Naive B cell (primary cell): ENCODE data around the gene ARHGAP12. TPM values are rescaled to one million over a fixed set of nuclear protein-coding genes. Genes with fewer than 3 reads are reported as not detected.

Source experiments
- ATAC-seq, 2 donors: fragments of 150-1000 bp; cut with Tn5 transposase; 2 replicates each; pipeline ENCODE4 v1.10.0; 2021; ENCODE audit warnings: low read depth in 2 of 2, mild to moderate bottlenecking in 2 of 2, moderate library complexity in 2 of 2
- DNase-seq: peaks from one replicate; pipeline ENCODE4 v3.0.0; 2022
- H3K27ac Mint-ChIP-seq, 6 donors: one replicate each; pipeline ENCODE4 v1.8.0; 2020 to 2022; ENCODE audit warnings: mild to moderate bottlenecking in 6 of 6, mixed read lengths in 6 of 6, moderate library complexity in 5 of 6, inconsistent platforms in 2 of 6
- H3K27me3 Mint-ChIP-seq, 3 donors: one replicate each; pipeline ENCODE4 v1.8.0; 2021 to 2022; ENCODE audit warnings: mixed read lengths in 3 of 3, mild to moderate bottlenecking in 1 of 3
- H3K36me3 Mint-ChIP-seq, 2 donors: one replicate each; pipeline ENCODE4 v1.8.0; 2020 to 2022; ENCODE audit warnings: mixed read lengths in 2 of 2, inconsistent platforms in 1 of 2, mild to moderate bottlenecking in 1 of 2
- H3K4me1 Mint-ChIP-seq, 3 donors: one replicate each; pipeline ENCODE4 v1.8.0; 2020 to 2022; ENCODE audit warnings: mixed read lengths in 3 of 3, inconsistent platforms in 1 of 3, mild to moderate bottlenecking in 1 of 3, moderate library complexity in 1 of 3
- H3K4me3 Mint-ChIP-seq, 8 donors: one replicate each; pipeline ENCODE4 v1.8.0; 2020 to 2022; ENCODE audit warnings: mild to moderate bottlenecking in 8 of 8, mixed read lengths in 8 of 8, moderate library complexity in 8 of 8, inconsistent platforms in 2 of 8
- H3K9me3 Mint-ChIP-seq, 7 donors: one replicate each; pipeline ENCODE4 v1.8.0; 2020 to 2022; ENCODE audit warnings: mixed read lengths in 7 of 7, mild to moderate bottlenecking in 5 of 7, inconsistent platforms in 2 of 7, moderate library complexity in 1 of 7
- polyA plus RNA-seq, 6 donors: library from polyadenylated mRNA; unstranded; fragments of 300-500 nt; fragmentation: Illumina TruSeq; gene quantifications; one replicate each; pipeline ENCODE4 v1.2.3, GENCODE V29; 2021; ENCODE audit warnings: low read depth in 6 of 6

Gene ARHGAP12
- polyA plus RNA-seq, 6 donors from 2014 or later = 13.1 to 18.2 (median 15.1) TPM

DNA sequence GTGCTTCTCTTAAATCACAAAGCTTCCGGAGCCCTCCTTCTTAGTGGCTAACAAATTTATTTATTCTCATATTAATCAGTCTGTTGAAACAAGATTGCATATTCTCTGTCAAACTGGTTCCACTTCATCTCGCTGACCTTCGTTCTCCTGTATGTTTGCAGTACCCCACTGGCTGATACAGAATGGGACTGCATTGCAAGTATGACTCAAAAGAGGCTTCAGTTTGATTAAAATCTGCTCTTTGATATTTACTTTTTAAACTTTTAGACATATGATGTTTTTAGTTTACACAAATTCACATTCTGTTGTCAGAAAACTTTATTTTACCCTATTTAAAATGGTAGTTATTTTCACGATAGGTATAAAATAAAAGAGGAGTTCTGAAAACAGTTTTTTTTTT lies 14.3 kb upstream of the ARHGAP12 start:
- Mint-ChIP-seq H3K36me3 (no peaks in the 10 kb centered on the region), H3K27ac (no peak overlapping the region), H3K4me3 (no peak overlapping the region), H3K4me1 (peaks cover 7 to 11% (median 10%) of the 10 kb centered on the region in 3 donors), H3K27me3 (no peaks in the 10 kb centered on the region), H3K9me3 (no peaks in the 10 kb centered on the region)
- ATAC-seq = no peak
- no peak for DNase-seq

DNA sequence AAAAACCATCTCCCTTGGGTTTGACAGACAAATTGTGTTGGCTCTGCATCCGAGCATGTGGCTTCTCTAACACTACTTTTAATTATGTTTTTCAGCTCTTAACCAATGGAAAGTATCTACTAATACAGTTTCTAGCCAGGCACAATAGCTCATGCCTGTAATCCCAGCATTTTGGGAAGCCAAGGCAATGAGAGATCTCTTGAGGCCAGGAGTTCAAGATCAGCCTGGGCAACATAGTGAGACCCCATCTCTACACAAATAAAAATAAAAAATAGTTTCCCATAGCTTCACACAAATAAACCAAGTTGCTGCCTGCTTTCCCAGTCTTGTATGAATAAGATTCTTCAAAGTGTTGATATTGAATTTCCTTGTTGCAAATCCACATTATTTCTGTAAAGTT lies 13.8 kb upstream of the ARHGAP12 start:
- H3K9me3 Mint-ChIP-seq = no peaks in the 10 kb centered on the region

GRCh38 chr10:31940839-31941653 lies 12.4 kb upstream of the ARHGAP12 start:
- H3K27me3 Mint-ChIP-seq = no peaks in the 10 kb centered on the region
- no peaks in the 10 kb centered on the region for H3K9me3 Mint-ChIP-seq
- no peak for DNase-seq
- peaks cover 7 to 11% (median 10%) of the 10 kb centered on the region in 3 donors for H3K4me1 Mint-ChIP-seq
- ATAC-seq = no peak
- H3K4me3 Mint-ChIP-seq = no peak overlapping the region
- no peaks in the 10 kb centered on the region for H3K36me3 Mint-ChIP-seq
- no peak overlapping the region for H3K27ac Mint-ChIP-seq

More for the DNA sequence above, 13.8 kb upstream of the ARHGAP12 start:
- no peak overlapping the region for H3K4me3 Mint-ChIP-seq
- H3K27me3 Mint-ChIP-seq = no peaks in the 10 kb centered on the region
- no peaks in the 10 kb centered on the region for H3K36me3 Mint-ChIP-seq
- peaks cover 7 to 11% (median 10%) of the 10 kb centered on the region in 3 donors for H3K4me1 Mint-ChIP-seq
- no peak for DNase-seq
- no peak overlapping the region for H3K27ac Mint-ChIP-seq
- ATAC-seq = no peak

- no peak for DNase-seq
- Mint-ChIP-seq H3K27me3 (no peaks in the 10 kb centered on the region), H3K4me3 (no peak overlapping the region), H3K9me3 (no peaks in the 10 kb centered on the region), H3K4me1 (peaks cover 7 to 11% (median 10%) of the 10 kb centered on the region in 3 donors), H3K36me3 (no peaks in the 10 kb centered on the region), H3K27ac (no peak overlapping the region)
- ATAC-seq = peak; percentile 69 to 75
These were observed 11.4 kb upstream of the ARHGAP12 start for GRCh38 chr10:31939797-31940708.

- H3K36me3 Mint-ChIP-seq = no peaks in the 10 kb centered on the region
- peak overlapping the region in 2 of 6 donors; percentile 20 to 59 for H3K27ac Mint-ChIP-seq
- no peaks in the 10 kb centered on the region for H3K9me3 Mint-ChIP-seq
- DNase-seq (no peak), ATAC-seq (no peak)
- no peaks in the 10 kb centered on the region for H3K27me3 Mint-ChIP-seq
- peaks cover 6 to 11% (median 7%) of the 10 kb centered on the region in 3 donors for H3K4me1 Mint-ChIP-seq
- H3K4me3 Mint-ChIP-seq = no peak overlapping the region
These were observed 8.7 kb upstream of the ARHGAP12 start for GRCh38 chr10:31937371-31937770.

GRCh38 chr10:31936933-31937332 lies 8.3 kb upstream of the ARHGAP12 start:
- Mint-ChIP-seq H3K36me3 (no peaks in the 10 kb centered on the region), H3K27me3 (no peaks in the 10 kb centered on the region), H3K27ac (peak overlapping the region in 1 of 6 donors; percentile 59), H3K4me3 (no peak overlapping the region), H3K4me1 (peaks cover 6 to 11% (median 7%) of the 10 kb centered on the region in 3 donors), H3K9me3 (no peaks in the 10 kb centered on the region)
- DNase-seq = no peak
- no peak for ATAC-seq

GRCh38 chr10:31936086-31936485 lies 7.5 kb upstream of the ARHGAP12 start:
- Mint-ChIP-seq H3K27ac (no peak overlapping the region), H3K4me3 (no peak overlapping the region), H3K9me3 (no peaks in the 10 kb centered on the region), H3K36me3 (no peaks in the 10 kb centered on the region), H3K27me3 (no peaks in the 10 kb centered on the region), H3K4me1 (peaks cover 6 to 11% (median 7%) of the 10 kb centered on the region in 3 donors)
- DNase-seq = no peak
- ATAC-seq = no peak

DNA sequence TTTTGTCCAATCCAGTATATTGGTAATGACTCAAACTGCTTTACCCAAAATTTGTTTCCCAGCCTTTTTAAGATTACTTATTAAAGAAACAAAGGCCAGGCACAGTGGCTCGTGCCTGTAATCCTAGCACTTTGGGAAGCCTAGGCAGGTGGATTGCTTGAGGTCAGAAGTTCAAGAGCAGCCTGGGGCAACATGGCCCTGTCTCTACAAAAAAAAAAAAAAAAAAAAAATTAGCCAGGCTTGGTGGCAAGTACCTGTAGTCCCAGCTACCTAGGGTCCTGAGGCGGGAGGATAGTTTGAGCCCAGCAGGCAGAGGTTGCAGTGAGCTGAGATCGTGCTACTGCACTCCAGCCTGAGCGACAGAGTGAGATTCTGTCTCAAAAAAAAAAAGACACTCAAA lies 7.0 kb upstream of the ARHGAP12 start:
- H3K36me3 Mint-ChIP-seq = no peaks in the 10 kb centered on the region
- no peak for ATAC-seq
- H3K4me1 Mint-ChIP-seq = peaks cover 6 to 11% (median 6%) of the 10 kb centered on the region in 3 donors
- H3K27me3 Mint-ChIP-seq = no peaks in the 10 kb centered on the region
- DNase-seq = no peak
- no peak overlapping the region for H3K27ac Mint-ChIP-seq
- no peaks in the 10 kb centered on the region for H3K9me3 Mint-ChIP-seq
- H3K4me3 Mint-ChIP-seq = no peak overlapping the region

DNA sequence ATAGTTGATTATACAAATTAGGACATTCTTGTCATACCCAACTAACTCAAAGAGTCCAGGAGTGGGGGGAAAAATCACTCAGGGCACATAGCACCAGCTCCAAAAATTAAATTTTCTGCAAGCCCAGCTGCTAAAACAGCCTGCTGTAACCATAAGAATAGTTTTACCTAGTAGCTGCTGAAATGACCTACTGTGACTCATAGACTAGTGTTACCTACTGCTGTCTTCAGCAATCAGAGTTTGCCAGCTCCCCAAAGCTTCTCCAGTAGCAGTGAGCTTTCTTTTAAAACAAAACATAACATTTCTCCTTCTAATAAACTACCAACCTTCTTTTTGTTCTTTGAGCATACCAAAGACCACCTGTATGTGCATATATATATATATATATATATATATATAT lies 4.2 kb upstream of the ARHGAP12 start:
- Mint-ChIP-seq H3K27ac (no peak overlapping the region), H3K36me3 (no peaks in the 10 kb centered on the region), H3K27me3 (no peaks in the 10 kb centered on the region), H3K4me3 (no peak overlapping the region), H3K9me3 (no peaks in the 10 kb centered on the region), H3K4me1 (peaks cover 6 to 14% (median 13%) of the 10 kb centered on the region in 3 donors)
- DNase-seq (no peak), ATAC-seq (no peak)

DNA sequence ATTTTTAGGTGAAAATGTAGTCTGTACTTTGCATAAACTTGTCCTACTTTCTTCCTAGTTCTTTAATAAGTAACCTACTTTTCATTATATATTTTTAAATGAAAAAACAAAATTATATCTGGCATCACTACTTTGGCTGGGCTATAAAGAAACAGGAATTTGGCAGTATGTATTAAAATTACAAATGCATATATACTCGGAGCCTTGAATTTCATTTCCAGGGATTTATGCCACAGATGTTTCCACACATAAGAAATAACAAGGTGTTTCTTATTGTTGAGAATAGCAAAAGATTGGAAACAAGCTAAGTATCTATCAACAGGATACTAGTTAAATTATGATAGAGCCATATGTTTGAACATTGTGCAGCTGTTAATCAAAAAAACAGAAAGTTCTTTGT lies 2.2 kb upstream of the ARHGAP12 start:
- Mint-ChIP-seq H3K4me1 (peaks cover 21 to 28% (median 25%) of the 10 kb centered on the region in 3 donors), H3K27me3 (no peaks in the 10 kb centered on the region), H3K36me3 (no peaks in the 10 kb centered on the region), H3K4me3 (peak overlapping the region in 5 of 8 donors; percentile 8 to 94 (median 90)), H3K27ac (no peak overlapping the region), H3K9me3 (no peaks in the 10 kb centered on the region)
- DNase-seq (no peak), ATAC-seq (no peak)

DNA sequence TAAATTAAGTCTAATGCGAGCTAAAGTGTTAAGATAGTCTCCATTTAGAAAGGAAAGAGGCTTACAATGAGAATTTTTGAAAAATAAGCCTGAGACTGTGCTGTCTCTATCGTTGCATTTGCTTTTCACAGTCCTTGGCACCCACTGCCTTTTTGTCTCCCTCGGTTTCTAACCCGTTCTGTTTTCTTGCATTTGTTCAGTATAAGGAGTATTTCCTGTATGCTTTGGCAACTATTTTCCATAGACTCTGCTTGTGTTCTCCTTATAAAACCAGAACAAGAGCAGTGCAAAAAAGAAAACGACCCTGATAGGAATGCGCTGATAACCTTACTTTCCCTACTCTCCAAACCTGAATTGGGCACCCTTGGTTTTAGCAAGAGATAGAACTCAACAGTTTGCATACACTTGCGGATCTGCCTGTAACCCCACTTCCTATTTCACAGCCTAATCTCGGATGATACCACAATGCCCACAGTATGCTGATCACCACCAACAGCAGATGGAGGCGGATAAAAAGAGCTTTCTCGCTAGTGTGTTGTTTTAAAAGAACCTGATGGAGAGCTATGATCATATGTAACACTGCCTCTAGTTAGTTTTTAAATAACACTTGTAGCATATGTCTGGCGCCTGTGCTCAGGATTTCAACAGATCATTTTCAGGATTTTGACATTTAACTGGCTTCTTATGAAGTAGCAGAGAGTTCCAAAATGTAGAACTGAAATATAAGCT lies 1.6 kb upstream of the ARHGAP12 start:
- Mint-ChIP-seq H3K27ac (peak overlapping the region; percentile 12 to 92 (median 89)), H3K9me3 (no peaks in the 10 kb centered on the region), H3K27me3 (no peaks in the 10 kb centered on the region), H3K36me3 (no peaks in the 10 kb centered on the region), H3K4me1 (peaks cover 21 to 35% (median 26%) of the 10 kb centered on the region in 3 donors), H3K4me3 (peak overlapping the region; percentile 88 to 97 (median 94))
- ATAC-seq = peak; percentile 17 to 19
- peak; percentile 38 for DNase-seq

DNA sequence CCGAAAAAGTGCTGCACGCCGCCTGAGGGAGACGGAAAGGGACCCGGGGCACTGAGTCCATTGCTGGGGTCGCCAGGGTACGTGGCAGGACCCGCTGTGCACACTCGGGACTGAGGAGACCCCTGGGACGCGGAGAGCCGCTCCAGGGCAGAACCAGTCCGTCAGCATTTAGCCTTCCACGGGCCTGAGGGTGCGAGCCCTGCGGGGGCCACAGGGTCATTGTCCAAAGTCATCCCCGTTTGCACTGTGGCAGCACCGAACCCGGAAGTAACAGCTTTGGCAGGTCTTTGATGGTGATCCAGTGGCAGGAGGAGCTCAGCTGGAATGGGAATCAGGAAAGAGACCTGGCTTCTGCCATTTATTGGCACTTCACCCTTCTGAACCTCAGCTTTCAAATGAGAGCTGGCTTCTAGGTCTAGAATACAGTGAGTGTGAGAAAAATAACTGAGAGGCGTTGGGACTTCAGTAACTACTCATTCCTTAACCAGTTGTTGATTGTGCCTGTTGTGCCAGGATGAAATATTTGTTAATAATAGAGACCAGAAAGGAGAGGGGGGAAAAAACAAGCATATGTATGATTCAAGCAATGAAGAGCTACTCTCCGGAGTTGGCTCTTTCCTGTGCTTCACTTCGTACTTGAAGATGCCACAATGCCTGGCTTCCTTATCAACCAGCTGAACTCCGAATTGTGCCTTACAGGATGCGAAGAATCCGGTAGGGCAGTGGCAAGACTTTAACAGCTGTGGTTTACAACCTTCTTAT lies 811 bp upstream of the ARHGAP12 start:
- DNase-seq (peak; percentile 33), ATAC-seq (peak in 1 of 2 donors; percentile 14)
- Mint-ChIP-seq H3K4me1 (peaks cover 21 to 36% (median 26%) of the 10 kb centered on the region in 3 donors), H3K9me3 (no peaks in the 10 kb centered on the region), H3K27me3 (no peaks in the 10 kb centered on the region), H3K36me3 (no peaks in the 10 kb centered on the region), H3K27ac (peak overlapping the region; percentile 85 to 96 (median 91)), H3K4me3 (peak overlapping the region; percentile 88 to 97 (median 94))
